ENCODE data around the gene RHOT2. TPM values are rescaled to one million over a fixed set of nuclear protein-coding genes. Genes with fewer than 3 reads are reported as not detected.
A peak's percentile ranks its signal among the peaks of the same experiment; 100 is the strongest.

RHOT2 gene
- total RNA-seq, 1 experiment from 2014 or later = 184 TPM

- Histone ChIP-seq H3K4me3 (ENCODE audit: low read depth, low read length, poor library complexity, severe bottlenecking) (no peak overlapping the region), H3K9me3 (ENCODE audit: low read depth, low read length, poor library complexity, severe bottlenecking) (no peaks in the 10 kb centered on the region), H3K36me3 (ENCODE audit: insufficient read depth, low read length, poor library complexity, severe bottlenecking) (peaks cover 46% of the 10 kb centered on the region), H3K27me3 (replicated peaks; ENCODE audit: insufficient read depth, low read depth, low read length, poor library complexity) (no peaks in the 10 kb centered on the region), H3K27ac (ENCODE audit: low read depth, low read length, poor library complexity, severe bottlenecking) (no peak overlapping the region), H3K4me1 (ENCODE audit: insufficient read depth, low read length, poor library complexity, severe bottlenecking) (peaks cover 8% of the 10 kb centered on the region)
- CTCF ChIA-PET = no interaction called here
- POLR2A ChIA-PET (ENCODE audit: low non-redundant PET) = no interaction called here
- TF ChIP-seq CTCF (conservative IDR thresholded peaks at IDR 0.05; ENCODE audit: low read depth, low read length) (no peak), EZH2 (IDR thresholded peaks at IDR 0.05; ENCODE audit: borderline replicate concordance, low read depth, low read length, poor library complexity, severe bottlenecking) (no peak)
- no TSS peak for BruUV-seq (replicated peaks)
- no peak for DNase-seq (ENCODE audit: low spot score)
- intact Hi-C loops (cut with micrococcal nuclease; ENCODE audit: unreplicated experiment) = no loop called here
Measured at GRCh38 chr16:672851-673250, 4.9 kb downstream of the RHOT2 start.

- TSS peak; percentile 36 for BruUV-seq (replicated peaks)
- CTCF ChIA-PET = no interaction called here
- no peak for TF ChIP-seq EZH2 (IDR thresholded peaks at IDR 0.05; ENCODE audit: borderline replicate concordance, low read depth, low read length, poor library complexity, severe bottlenecking)
- no peak for TF ChIP-seq CTCF (conservative IDR thresholded peaks at IDR 0.05; ENCODE audit: low read depth, low read length)
Measured at GRCh38 chr16:673399-673991, 5.6 kb downstream of the RHOT2 start.

GRCh38 chr16:674214-674881 is 6.4 kb downstream of the RHOT2 start:
- intact Hi-C loops (cut with micrococcal nuclease; ENCODE audit: unreplicated experiment) = no loop called here
- H3K36me3 ChIP-seq (ENCODE audit: insufficient read depth, low read length, poor library complexity, severe bottlenecking) = peaks cover 43% of the 10 kb centered on the region
- no peak for TF ChIP-seq EZH2 (IDR thresholded peaks at IDR 0.05; ENCODE audit: borderline replicate concordance, low read depth, low read length, poor library complexity, severe bottlenecking)
- no peak for TF ChIP-seq CTCF (conservative IDR thresholded peaks at IDR 0.05; ENCODE audit: low read depth, low read length)
- H3K27ac ChIP-seq (ENCODE audit: low read depth, low read length, poor library complexity, severe bottlenecking) = no peak overlapping the region
- POLR2A ChIA-PET (ENCODE audit: low non-redundant PET) = no interaction called here
- no TSS peak for BruUV-seq (replicated peaks)
- H3K4me3 ChIP-seq (ENCODE audit: low read depth, low read length, poor library complexity, severe bottlenecking) = no peak overlapping the region
- CTCF ChIA-PET = no interaction called here
- no peaks in the 10 kb centered on the region for H3K9me3 ChIP-seq (ENCODE audit: low read depth, low read length, poor library complexity, severe bottlenecking)
- peaks cover 13% of the 10 kb centered on the region for H3K4me1 ChIP-seq (ENCODE audit: insufficient read depth, low read length, poor library complexity, severe bottlenecking)
- H3K27me3 ChIP-seq (replicated peaks; ENCODE audit: insufficient read depth, low read depth, low read length, poor library complexity) = no peaks in the 10 kb centered on the region
- no peak for DNase-seq (ENCODE audit: low spot score)

More at GRCh38 chr16:673399-673991, 5.6 kb downstream of the RHOT2 start:
- Histone ChIP-seq H3K4me3 (ENCODE audit: low read depth, low read length, poor library complexity, severe bottlenecking) (no peak overlapping the region), H3K9me3 (ENCODE audit: low read depth, low read length, poor library complexity, severe bottlenecking) (no peaks in the 10 kb centered on the region), H3K27ac (ENCODE audit: low read depth, low read length, poor library complexity, severe bottlenecking) (no peak overlapping the region), H3K4me1 (ENCODE audit: insufficient read depth, low read length, poor library complexity, severe bottlenecking) (peaks cover 8% of the 10 kb centered on the region), H3K27me3 (replicated peaks; ENCODE audit: insufficient read depth, low read depth, low read length, poor library complexity) (no peaks in the 10 kb centered on the region), H3K36me3 (ENCODE audit: insufficient read depth, low read length, poor library complexity, severe bottlenecking) (peaks cover 46% of the 10 kb centered on the region)
- no peak for DNase-seq (ENCODE audit: low spot score)
- intact Hi-C loops (cut with micrococcal nuclease; ENCODE audit: unreplicated experiment) = no loop called here
- POLR2A ChIA-PET (ENCODE audit: low non-redundant PET) = no interaction called here
